GM21515 (cell line): ENCODE results near the gene STARD9.
"Not testable (repeated sequence)": the region's sequence is repeated elsewhere in the genome, so short reads cannot be mapped to it uniquely, and the experiment has no call there.

Source experiments
- ATAC-seq: cut with Tn5 transposase; IDR thresholded peaks from one replicate; pipeline ENCODE4 v1.9.1; 2021; ENCODE audit not compliant: unreplicated experiment

Gene STARD9

GRCh38 chr15:42590619-42591237 lies 15.3 kb downstream of the STARD9 start:
- ATAC-seq, result no peak

- no peak for ATAC-seq
Observed at GRCh38 chr15:42591238-42591934, 16.0 kb downstream of the STARD9 start.

- ATAC-seq, result no peak
Observed at GRCh38 chr15:42592716-42593115, 17.3 kb downstream of the STARD9 start.

GRCh38 chr15:42593143-42593542 lies 17.7 kb downstream of the STARD9 start:
- ATAC-seq, result no peak

GRCh38 chr15:42594095-42594494 lies 18.7 kb downstream of the STARD9 start:
- no peak for ATAC-seq

- ATAC-seq, result no peak
Observed at GRCh38 chr15:42595626-42596240, 20.3 kb downstream of the STARD9 start.

- not testable (repeated sequence) for ATAC-seq
Observed at GRCh38 chr15:42601316-42601715, 25.9 kb downstream of the STARD9 start.

GRCh38 chr15:42602501-42602900 lies 27.1 kb downstream of the STARD9 start:
- no peak for ATAC-seq

- no peak for ATAC-seq
Observed at GRCh38 chr15:42603978-42604377, 28.6 kb downstream of the STARD9 start.

GRCh38 chr15:42604894-42605744 lies 29.7 kb downstream of the STARD9 start:
- ATAC-seq, result no peak

GRCh38 chr15:42605796-42606195 lies 30.4 kb downstream of the STARD9 start:
- ATAC-seq, result no peak

- no peak for ATAC-seq
Observed at GRCh38 chr15:42608110-42608531, 32.7 kb downstream of the STARD9 start.

GRCh38 chr15:42608752-42609488 lies 33.5 kb downstream of the STARD9 start:
- ATAC-seq, result no peak

GRCh38 chr15:42611532-42611931 lies 36.1 kb downstream of the STARD9 start:
- no peak for ATAC-seq

GRCh38 chr15:42612367-42612912 lies 37.0 kb downstream of the STARD9 start:
- no peak for ATAC-seq

- ATAC-seq, result no peak
Observed at GRCh38 chr15:42616107-42616506, 40.7 kb downstream of the STARD9 start.

GRCh38 chr15:42619656-42620371 lies 44.4 kb downstream of the STARD9 start:
- no peak for ATAC-seq

GRCh38 chr15:42621386-42621785 lies 46.0 kb downstream of the STARD9 start:
- ATAC-seq, result no peak

- ATAC-seq, result no peak
Observed at GRCh38 chr15:42621996-42622925, 46.9 kb downstream of the STARD9 start.
